Transverse colon (tissue), 4 donors: Measurements from ENCODE around the gene TBC1D8. TPM values are rescaled to one million over a fixed set of nuclear protein-coding genes. Genes with fewer than 3 reads are reported as not detected.
"Not testable (repeated sequence)": the region's sequence is repeated elsewhere in the genome, so short reads cannot be mapped to it uniquely, and the experiment has no call there.

Source experiments
- DNase-seq: peaks from one replicate; pipeline ENCODE4 v3.0.0-alpha.2; 2019
- H3K27ac ChIP-seq, 4 donors: fragments of 200-600 bp; sonication (generic); 2 replicates each; pipeline ENCODE4 v1.5.1; 2016 to 2018; ENCODE audit warnings: inconsistent platforms in 4 of 4
- H3K27me3 ChIP-seq: fragments of 200-600 bp; sonication (generic); 2 replicates; pipeline ENCODE4 v1.5.1; 2017; ENCODE audit warnings: inconsistent platforms
- H3K36me3 ChIP-seq, 4 donors: fragments of 200-600 bp; sonication (generic); 2 replicates each; pipeline ENCODE4 v1.5.1; 2017 to 2019; ENCODE audit warnings: inconsistent platforms in 4 of 4
- H3K4me1 ChIP-seq, 4 donors: fragments of 200-600 bp; sonication (generic); 2 replicates each; pipeline ENCODE4 v1.5.1; 2017 to 2020; ENCODE audit warnings: inconsistent platforms in 4 of 4
- H3K4me3 ChIP-seq, 4 donors: fragments of 200-600 bp; sonication (generic); 1 replicate in 1 of 4; 2 replicates in 3 of 4; pipeline versions ENCODE4 v1.5.1 to v1.6.1; 2017 to 2019; ENCODE audit warnings: inconsistent platforms in 4 of 4
- H3K9me3 ChIP-seq, 2 donors: fragments of 200-600 bp; sonication (generic); 2 replicates each; pipeline ENCODE4 v1.5.1; 2017 to 2019; ENCODE audit warnings: inconsistent platforms in 2 of 2
- EP300 ChIP-seq: sonication (generic); formaldehyde crosslinking; IDR thresholded peaks from one replicate; pipeline ENCODE4 v1.6.1; 2017; ENCODE audit warnings: antibody characterized with exemption, low read depth
- POLR2A ChIP-seq: fragments of 450-650 bp; IDR thresholded peaks from one replicate; pipeline ENCODE4 v1.6.1; 2016; ENCODE audit warnings: antibody characterized with exemption, mild to moderate bottlenecking, moderate library complexity
- POLR2AphosphoS5 ChIP-seq, 3 donors: sonication (generic); formaldehyde crosslinking; IDR thresholded peaks; one replicate each; pipeline ENCODE4 v1.6.1; 2016; ENCODE audit warnings: antibody characterized with exemption in 3 of 3
- WGBS, 2 donors: methylation state at CpG; one replicate each; pipeline ENCODE4 v1.1.5; 2018; ENCODE audit warnings: low coverage in 1 of 2; 5-methylcytosine and 5-hydroxymethylcytosine counted together
- in situ Hi-C, 4 donors: fragments of 200-750 bp; cut with MboI; loops; one replicate each; pipeline versions ENCODE4 v1.15.0 to v1.15.1; 2017; ENCODE audit warnings: low sequenced_read_pairs in 3 of 4, low pct_ligation_motif_present in 1 of 4, low pct_unique_long_range_greater_than_20kb in 1 of 4
- intact Hi-C: fragments of 100-400 bp; cut with DNase I; formaldehyde crosslinking; loops from one replicate; pipeline ENCODE4 v1.15.1; 2023; ENCODE audit warnings: low total_unique reads
- total RNA-seq, 4 donors: library from RNA; depleted of rRNA; stranded (reverse); fragments of >200 nt; gene quantifications; one replicate each; pipeline ENCODE4 v1.1.0, GENCODE V29; 2016
- TF ChIP-seq, protein P1 (sequence below), 5 experiments: fragments of 200-600 bp in 3 of 5; fragments of 450-650 bp in 2 of 5; sonication (generic) in 3 of 5; IDR thresholded peaks; 1 replicate in 2 of 5; 2 replicates in 3 of 5; pipeline ENCODE4 v1.5.1; 2016 to 2017; ENCODE audit warnings: antibody characterized with exemption in 5 of 5, inconsistent platforms in 3 of 5, mild to moderate bottlenecking in 2 of 5, moderate library complexity in 1 of 5

TBC1D8 gene
- total RNA-seq, 4 donors from 2014 or later, result 26.5 to 232 (median 88.4) TPM

DNA sequence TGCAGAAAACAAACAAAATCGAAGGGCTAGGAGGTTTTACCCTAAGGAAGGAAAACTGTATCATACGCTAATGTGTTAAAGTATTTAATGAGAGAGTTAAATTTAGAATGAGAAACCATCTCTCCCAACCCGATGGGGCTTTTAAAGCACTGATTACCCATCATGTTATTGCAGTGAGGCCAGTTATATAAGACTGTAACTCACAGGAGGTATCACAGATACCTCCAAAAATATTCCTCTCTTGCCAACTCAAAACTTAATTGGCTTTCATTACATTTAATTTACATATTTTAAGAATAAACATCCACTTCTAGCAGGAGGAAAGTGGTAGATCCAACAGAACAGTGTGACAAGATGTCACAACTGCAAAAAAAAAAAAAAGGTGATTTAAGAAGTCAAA is 92.8 kb downstream of the TBC1D8 start:
- DNase-seq, result no peak
- intact Hi-C loops, result no loop called here

DNA sequence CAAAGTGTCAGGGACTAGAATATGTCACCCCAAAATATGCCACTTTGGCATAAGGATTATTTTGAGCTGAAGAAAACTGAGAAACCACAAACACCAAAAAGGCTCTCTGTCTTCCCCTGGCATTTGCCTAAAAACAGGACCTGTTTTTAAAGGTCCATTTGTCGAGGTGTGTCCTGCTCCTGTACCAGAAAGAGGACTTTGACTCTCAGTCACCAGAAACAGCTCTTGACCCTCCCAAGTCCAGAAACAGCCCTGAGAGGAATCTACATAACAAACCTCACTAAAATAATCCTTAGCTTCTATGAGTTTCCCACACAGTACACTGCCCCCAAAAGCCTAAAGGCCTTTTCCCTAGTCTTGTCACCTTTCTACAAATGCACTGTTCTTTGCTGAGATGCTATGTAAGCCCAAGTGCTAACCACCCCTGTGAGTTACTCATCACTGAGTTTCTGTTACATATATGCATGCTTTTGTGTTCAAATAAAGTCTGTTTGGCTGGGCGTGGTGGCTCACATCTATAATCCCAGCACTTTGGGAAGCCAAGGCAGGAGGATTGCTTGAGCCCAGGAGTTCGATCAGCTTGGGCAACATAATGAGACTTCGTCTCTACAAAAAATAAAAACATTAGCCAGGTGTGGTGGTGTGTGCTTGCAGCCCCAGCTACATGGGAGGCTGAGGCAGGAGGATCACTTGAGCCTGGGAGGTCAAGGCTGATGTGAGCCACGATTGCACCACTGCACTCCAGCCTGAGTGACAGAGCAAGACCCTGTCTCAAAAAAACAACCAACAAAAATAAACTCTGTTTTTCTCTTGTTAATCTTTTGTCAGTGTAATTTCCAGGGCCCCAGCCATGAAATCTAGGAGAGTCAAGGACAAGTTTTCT is 93.9 kb downstream of the TBC1D8 start:
- Histone ChIP-seq H3K4me3 (no peak overlapping the region), H3K4me1 (no peaks in the 10 kb centered on the region), H3K27me3 (no peaks in the 10 kb centered on the region), H3K36me3 (peaks cover 0 to 6% (median 0%) of the 10 kb centered on the region in 4 donors), H3K9me3 (no peaks in the 10 kb centered on the region), H3K27ac (peak overlapping the region in 1 of 4 donors; percentile 8)
- no peak for TF ChIP-seq POLR2A
- 76 to 80% methylated on average over 2 to 5 of the region's 5 CpGs for WGBS, 2 donors
- intact Hi-C loops (no loop called here), in situ Hi-C loops (no loop called here)
- DNase-seq, result no peak

More for the DNA sequence above, 92.8 kb downstream of the TBC1D8 start:
- no peak overlapping the region for H3K4me3 ChIP-seq
- 86 to 91% methylated on average over 3 of the region's 3 CpGs for WGBS, 2 donors
- in situ Hi-C loops, result no loop called here
- TF ChIP-seq POLR2AphosphoS5 (IDR thresholded peaks at IDR 0.05), result no peak
- no peak for TF ChIP-seq POLR2A
- TF ChIP-seq, protein P1, sequence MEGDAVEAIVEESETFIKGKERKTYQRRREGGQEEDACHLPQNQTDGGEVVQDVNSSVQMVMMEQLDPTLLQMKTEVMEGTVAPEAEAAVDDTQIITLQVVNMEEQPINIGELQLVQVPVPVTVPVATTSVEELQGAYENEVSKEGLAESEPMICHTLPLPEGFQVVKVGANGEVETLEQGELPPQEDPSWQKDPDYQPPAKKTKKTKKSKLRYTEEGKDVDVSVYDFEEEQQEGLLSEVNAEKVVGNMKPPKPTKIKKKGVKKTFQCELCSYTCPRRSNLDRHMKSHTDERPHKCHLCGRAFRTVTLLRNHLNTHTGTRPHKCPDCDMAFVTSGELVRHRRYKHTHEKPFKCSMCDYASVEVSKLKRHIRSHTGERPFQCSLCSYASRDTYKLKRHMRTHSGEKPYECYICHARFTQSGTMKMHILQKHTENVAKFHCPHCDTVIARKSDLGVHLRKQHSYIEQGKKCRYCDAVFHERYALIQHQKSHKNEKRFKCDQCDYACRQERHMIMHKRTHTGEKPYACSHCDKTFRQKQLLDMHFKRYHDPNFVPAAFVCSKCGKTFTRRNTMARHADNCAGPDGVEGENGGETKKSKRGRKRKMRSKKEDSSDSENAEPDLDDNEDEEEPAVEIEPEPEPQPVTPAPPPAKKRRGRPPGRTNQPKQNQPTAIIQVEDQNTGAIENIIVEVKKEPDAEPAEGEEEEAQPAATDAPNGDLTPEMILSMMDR (IDR thresholded peaks at IDR 0.05), result no peak
- TF ChIP-seq EP300, result no peak
- peaks cover 0 to 6% (median 0%) of the 10 kb centered on the region in 4 donors for H3K36me3 ChIP-seq
- H3K27me3 ChIP-seq, result no peaks in the 10 kb centered on the region
- no peak overlapping the region for H3K27ac ChIP-seq
- H3K4me1 ChIP-seq, result no peaks in the 10 kb centered on the region
- H3K9me3 ChIP-seq, result no peaks in the 10 kb centered on the region

GRCh38 chr2:101053117-101053516 is 98.1 kb downstream of the TBC1D8 start:
- 50 to 87% methylated on average over 1 to 3 of the region's 3 CpGs for WGBS, 2 donors
- no peak for DNase-seq
- Histone ChIP-seq H3K9me3 (no peaks in the 10 kb centered on the region), H3K4me3 (no peak overlapping the region), H3K36me3 (peaks cover 0 to 4% (median 0%) of the 10 kb centered on the region in 4 donors), H3K27me3 (no peaks in the 10 kb centered on the region), H3K4me1 (no peaks in the 10 kb centered on the region), H3K27ac (no peak overlapping the region)
- TF ChIP-seq POLR2AphosphoS5 (IDR thresholded peaks at IDR 0.05), result no peak
- TF ChIP-seq POLR2A, result no peak
- TF ChIP-seq EP300, result no peak
- TF ChIP-seq, protein P1 (IDR thresholded peaks at IDR 0.05), result no peak
- in situ Hi-C loops, result no loop called here
- intact Hi-C loops, result no loop called here

GRCh38 chr2:101052147-101052546 is 99.0 kb downstream of the TBC1D8 start:
- TF ChIP-seq, protein P1 (IDR thresholded peaks at IDR 0.05), result no peak
- no peak for TF ChIP-seq POLR2A
- TF ChIP-seq EP300, result no peak
- no peak for TF ChIP-seq POLR2AphosphoS5 (IDR thresholded peaks at IDR 0.05)
- Histone ChIP-seq H3K4me3 (no peak overlapping the region), H3K4me1 (no peaks in the 10 kb centered on the region), H3K36me3 (peaks cover 0 to 4% (median 0%) of the 10 kb centered on the region in 4 donors), H3K27me3 (no peaks in the 10 kb centered on the region), H3K9me3 (no peaks in the 10 kb centered on the region), H3K27ac (no peak overlapping the region)
- no peak for DNase-seq
- intact Hi-C loops (no loop called here), in situ Hi-C loops (no loop called here)
- WGBS, 2 donors, result 78 to 90% methylated on average over 2 to 5 of the region's 5 CpGs

DNA sequence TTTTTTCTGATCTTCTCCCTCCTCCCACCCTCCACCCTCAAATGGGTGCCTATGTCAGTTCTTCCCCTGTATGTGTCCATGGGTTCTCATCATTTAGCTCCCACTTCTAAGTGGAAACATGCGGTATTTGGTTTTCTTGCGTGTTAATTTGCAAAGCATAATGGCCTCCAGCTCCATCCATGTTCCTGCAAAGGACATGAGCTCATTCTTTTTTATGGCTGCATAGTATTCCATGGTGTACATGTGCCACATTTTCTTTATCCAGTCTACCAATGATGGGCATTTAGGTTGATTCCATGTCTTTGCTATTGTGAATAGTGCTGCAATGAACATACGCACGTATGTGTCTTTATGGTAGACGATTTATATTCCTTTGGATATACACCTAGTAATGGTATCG is 100.3 kb downstream of the TBC1D8 start:
- H3K4me1 ChIP-seq, H3K36me3 ChIP-seq, DNase-seq, H3K9me3 ChIP-seq, H3K4me3 ChIP-seq, in situ Hi-C loops, H3K27me3 ChIP-seq, intact Hi-C loops, H3K27ac ChIP-seq: not testable (repeated sequence)
- WGBS, 2 donors, result 98 to 99% methylated on average over 6 of the region's 6 CpGs
